ENCODE measurements around the gene ANKAR. TPM values are rescaled to one million over a fixed set of nuclear protein-coding genes. Genes with fewer than 3 reads are reported as not detected.

The ANKAR gene
- total RNA-seq: 0.49 and 4.8 TPM in 2 replicates

GRCh38 chr2:189674374-189675112 lies at the start of gene ANKAR:
Gene ANKAR (plus strand): TSS chr2:189674670. CDS start chr2:189676491, 1,821 bp downstream.

GRCh38 chr2:189661148-189661956 lies 13.1 kb upstream of the ANKAR start, which contains the start of gene ASNSD1:
Gene ASNSD1 (plus strand): TSS chr2:189661459. CDS start chr2:189666133, 4,674 bp downstream.

Other genes starting within 250 kb of the ANKAR start
- gene WDR75, start 233.2 kb upstream of the ANKAR start, total RNA-seq: 20.2 and 30.1 TPM in 2 replicates
- gene SLC40A1, start 93.9 kb upstream of the ANKAR start, total RNA-seq: 2.6 and 12.3 TPM in 2 replicates
- 16.6 and 21.8 TPM in 2 replicates for gene ASNSD1, start 13.2 kb upstream of the ANKAR start, total RNA-seq
- gene OSGEPL1, start 88.1 kb downstream of the ANKAR start, total RNA-seq: 3.7 and 7.0 TPM in 2 replicates
- gene ORMDL1, start 109.7 kb downstream of the ANKAR start, total RNA-seq: 31.9 and 35.7 TPM in 2 replicates
- 8.4 and 13.7 TPM in 2 replicates for gene PMS1, start 109.8 kb downstream of the ANKAR start, total RNA-seq